Fibroblast of pulmonary artery (primary cell): ENCODE measurements around the gene DUSP1.

Experiments used
- DNase-seq: peaks from one replicate; pipeline ENCODE4 v3.0.0-alpha.2; 2010; ENCODE audit warnings: low read depth
- H3K4me3 ChIP-seq: replicated peaks from 2 replicates; pipeline ENCODE4 v1.5.1; 2011; ENCODE audit warnings: low read depth, mild to moderate bottlenecking, control low read depth, low read length, moderate library complexity
- CTCF ChIP-seq: IDR thresholded peaks from 2 replicates; pipeline ENCODE4 v1.5.1; 2011; ENCODE audit warnings: mild to moderate bottlenecking, control low read depth, low read length, inconsistent platforms; ENCODE audit errors: missing control alignments

DUSP1 gene

GRCh38 chr5:172775326-172776234, 4.6 kb upstream of the DUSP1 start:
- DNase-seq = peak; percentile 97
- TF ChIP-seq CTCF = no peak
- H3K4me3 ChIP-seq = no peak overlapping the region

- H3K4me3 ChIP-seq = no peak overlapping the region
- TF ChIP-seq CTCF = no peak
- no peak for DNase-seq
Observed at GRCh38 chr5:172774561-172775315, 3.7 kb upstream of the DUSP1 start.

- H3K4me3 ChIP-seq = no peak overlapping the region
- TF ChIP-seq CTCF = no peak
- peak; percentile 48 for DNase-seq
Observed at GRCh38 chr5:172773481-172774469, 2.8 kb upstream of the DUSP1 start.

- peak overlapping the region; percentile 47 for H3K4me3 ChIP-seq
- peak; percentile 98 for DNase-seq
- peak; percentile 66 for TF ChIP-seq CTCF
Observed at GRCh38 chr5:172772112-172772906, 1.3 kb upstream of the DUSP1 start.

- DNase-seq = no peak
- no peak for TF ChIP-seq CTCF
- peak overlapping the region; percentile 47 for H3K4me3 ChIP-seq
Observed at GRCh38 chr5:172771439-172772111, 580 bp upstream of the DUSP1 start.
